Measurements from ENCODE around the gene IFNG-AS1.

Gene IFNG-AS1

GRCh38 chr12:68013181-68013580 is 23.9 kb downstream of the IFNG-AS1 start:
- no peak overlapping the region for H3K9ac ChIP-seq (ENCODE audit: low read length in 2 of 2)
- no peaks in the 10 kb centered on the region for H3K36me3 ChIP-seq (ENCODE audit: control insufficient read depth in 2 of 2, insufficient read depth in 2 of 2, low read length in 2 of 2)
- H3K27ac ChIP-seq (ENCODE audit: low read length), result no peak overlapping the region
- H3K4me3 ChIP-seq (ENCODE audit: low read length in 2 of 2), result no peak overlapping the region
- H3K9me3 ChIP-seq (ENCODE audit: control insufficient read depth in 2 of 2, low read length in 2 of 2), result no peaks in the 10 kb centered on the region
- H3K27me3 ChIP-seq (ENCODE audit: control insufficient read depth in 1 of 2, insufficient read depth in 2 of 2, low read length in 2 of 2), result no peaks in the 10 kb centered on the region
- H3K4me1 ChIP-seq (ENCODE audit: control insufficient read depth, insufficient read depth, low read length), result no peaks in the 10 kb centered on the region

- H3K4me3 ChIP-seq (ENCODE audit: low read length in 2 of 2), result no peak overlapping the region
- H3K36me3 ChIP-seq (ENCODE audit: control insufficient read depth in 2 of 2, insufficient read depth in 2 of 2, low read length in 2 of 2), result no peaks in the 10 kb centered on the region
- no peaks in the 10 kb centered on the region for H3K4me1 ChIP-seq (ENCODE audit: control insufficient read depth, insufficient read depth, low read length)
- no peak overlapping the region for H3K27ac ChIP-seq (ENCODE audit: low read length)
- H3K27me3 ChIP-seq (ENCODE audit: control insufficient read depth in 1 of 2, insufficient read depth in 2 of 2, low read length in 2 of 2), result no peaks in the 10 kb centered on the region
- H3K9me3 ChIP-seq (ENCODE audit: control insufficient read depth in 2 of 2, low read length in 2 of 2), result no peaks in the 10 kb centered on the region
- H3K9ac ChIP-seq (ENCODE audit: low read length in 2 of 2), result no peak overlapping the region
Measured at GRCh38 chr12:68016136-68016535, 26.9 kb downstream of the IFNG-AS1 start.

DNA sequence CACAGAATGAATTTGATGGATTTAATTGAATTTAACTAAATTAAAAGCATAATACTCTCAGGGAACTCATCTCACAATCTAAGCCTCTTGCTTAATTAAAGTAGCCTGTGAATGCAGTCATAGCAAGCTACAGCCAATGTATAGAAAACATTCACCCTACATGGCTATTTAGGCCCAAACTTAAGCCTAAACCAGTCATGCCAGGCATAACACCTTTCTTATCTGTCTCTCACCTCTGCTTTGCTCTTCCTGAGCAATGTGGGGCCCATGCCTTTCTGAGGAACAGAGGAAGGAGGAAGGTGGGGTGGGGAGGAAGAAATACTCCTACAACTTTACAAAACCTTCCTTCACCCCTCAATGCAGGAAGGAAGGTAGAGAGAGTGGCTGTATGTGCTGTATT is 29.1 kb downstream of the IFNG-AS1 start:
- H3K4me1 ChIP-seq (ENCODE audit: control insufficient read depth, insufficient read depth, low read length), result no peaks in the 10 kb centered on the region
- no peaks in the 10 kb centered on the region for H3K9me3 ChIP-seq (ENCODE audit: control insufficient read depth in 2 of 2, low read length in 2 of 2)
- H3K36me3 ChIP-seq (ENCODE audit: control insufficient read depth in 2 of 2, insufficient read depth in 2 of 2, low read length in 2 of 2), result no peaks in the 10 kb centered on the region
- H3K9ac ChIP-seq (ENCODE audit: low read length in 2 of 2), result no peak overlapping the region
- H3K27ac ChIP-seq (ENCODE audit: low read length), result no peak overlapping the region
- no peaks in the 10 kb centered on the region for H3K27me3 ChIP-seq (ENCODE audit: control insufficient read depth in 1 of 2, insufficient read depth in 2 of 2, low read length in 2 of 2)
- no peak overlapping the region for H3K4me3 ChIP-seq (ENCODE audit: low read length in 2 of 2)

- Histone ChIP-seq H3K9ac (ENCODE audit: low read length in 2 of 2) (no peak overlapping the region), H3K4me3 (ENCODE audit: low read length in 2 of 2) (no peak overlapping the region), H3K4me1 (ENCODE audit: control insufficient read depth, insufficient read depth, low read length) (no peaks in the 10 kb centered on the region), H3K27ac (ENCODE audit: low read length) (no peak overlapping the region), H3K36me3 (ENCODE audit: control insufficient read depth in 2 of 2, insufficient read depth in 2 of 2, low read length in 2 of 2) (no peaks in the 10 kb centered on the region), H3K27me3 (ENCODE audit: control insufficient read depth in 1 of 2, insufficient read depth in 2 of 2, low read length in 2 of 2) (no peaks in the 10 kb centered on the region), H3K9me3 (ENCODE audit: control insufficient read depth in 2 of 2, low read length in 2 of 2) (no peaks in the 10 kb centered on the region)
Measured at GRCh38 chr12:68020049-68020448, 30.8 kb downstream of the IFNG-AS1 start.

DNA sequence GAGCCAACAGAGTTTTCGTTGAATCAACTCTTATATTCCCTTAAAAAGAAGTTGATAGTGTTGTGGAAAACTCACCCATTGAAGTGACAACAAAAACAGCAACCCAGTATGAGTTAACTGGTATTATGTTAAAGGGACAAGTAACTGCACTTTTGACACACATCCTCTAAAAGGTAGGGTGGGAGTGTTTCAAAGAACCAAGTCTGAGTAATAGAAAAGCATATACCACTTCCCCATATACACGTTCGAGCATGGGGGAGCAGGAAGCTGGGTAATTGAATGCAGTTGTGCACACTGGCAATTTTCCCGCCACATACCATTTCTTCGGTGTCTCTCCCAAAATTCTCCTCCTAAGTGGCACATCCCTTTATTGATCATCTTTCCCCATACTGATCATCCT is 31.5 kb downstream of the IFNG-AS1 start:
- H3K4me1 ChIP-seq (ENCODE audit: control insufficient read depth, insufficient read depth, low read length), result no peaks in the 10 kb centered on the region
- H3K36me3 ChIP-seq (ENCODE audit: control insufficient read depth in 2 of 2, insufficient read depth in 2 of 2, low read length in 2 of 2), result no peaks in the 10 kb centered on the region
- no peak overlapping the region for H3K27ac ChIP-seq (ENCODE audit: low read length)
- no peak overlapping the region for H3K4me3 ChIP-seq (ENCODE audit: low read length in 2 of 2)
- H3K27me3 ChIP-seq (ENCODE audit: control insufficient read depth in 1 of 2, insufficient read depth in 2 of 2, low read length in 2 of 2), result no peaks in the 10 kb centered on the region
- no peaks in the 10 kb centered on the region for H3K9me3 ChIP-seq (ENCODE audit: control insufficient read depth in 2 of 2, low read length in 2 of 2)
- H3K9ac ChIP-seq (ENCODE audit: low read length in 2 of 2), result no peak overlapping the region

DNA sequence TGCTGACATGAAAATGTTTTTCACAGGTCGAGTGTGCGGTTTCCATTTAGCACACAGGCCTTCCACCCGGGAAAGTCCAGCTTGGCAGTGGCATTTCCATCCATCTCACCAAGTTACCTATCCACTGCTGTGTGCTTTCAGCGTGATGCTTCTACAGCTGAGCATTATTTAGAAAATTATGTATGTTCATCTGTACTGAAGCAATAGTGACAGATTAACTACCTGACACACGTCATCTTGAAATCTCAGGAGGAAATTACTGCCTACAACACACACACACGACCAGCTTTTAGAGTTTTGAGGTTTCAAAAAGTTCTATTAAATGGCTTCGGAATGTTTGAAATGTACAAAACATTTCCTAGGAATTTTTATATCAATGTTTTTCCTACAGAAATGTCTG is 39.4 kb downstream of the IFNG-AS1 start:
- Histone ChIP-seq H3K4me3 (ENCODE audit: low read length in 2 of 2) (no peak overlapping the region), H3K36me3 (ENCODE audit: control insufficient read depth in 2 of 2, insufficient read depth in 2 of 2, low read length in 2 of 2) (no peaks in the 10 kb centered on the region), H3K27me3 (ENCODE audit: control insufficient read depth in 1 of 2, insufficient read depth in 2 of 2, low read length in 2 of 2) (no peaks in the 10 kb centered on the region), H3K9me3 (ENCODE audit: control insufficient read depth in 2 of 2, low read length in 2 of 2) (no peaks in the 10 kb centered on the region), H3K9ac (ENCODE audit: low read length in 2 of 2) (no peak overlapping the region), H3K27ac (ENCODE audit: low read length) (no peak overlapping the region), H3K4me1 (ENCODE audit: control insufficient read depth, insufficient read depth, low read length) (no peaks in the 10 kb centered on the region)

GRCh38 chr12:68030248-68030647 is 41.0 kb downstream of the IFNG-AS1 start:
- no peak overlapping the region for H3K9ac ChIP-seq (ENCODE audit: low read length in 2 of 2)
- no peaks in the 10 kb centered on the region for H3K9me3 ChIP-seq (ENCODE audit: control insufficient read depth in 2 of 2, low read length in 2 of 2)
- H3K27ac ChIP-seq (ENCODE audit: low read length), result no peak overlapping the region
- no peaks in the 10 kb centered on the region for H3K27me3 ChIP-seq (ENCODE audit: control insufficient read depth in 1 of 2, insufficient read depth in 2 of 2, low read length in 2 of 2)
- no peak overlapping the region for H3K4me3 ChIP-seq (ENCODE audit: low read length in 2 of 2)
- H3K36me3 ChIP-seq (ENCODE audit: control insufficient read depth in 2 of 2, insufficient read depth in 2 of 2, low read length in 2 of 2), result no peaks in the 10 kb centered on the region
- no peaks in the 10 kb centered on the region for H3K4me1 ChIP-seq (ENCODE audit: control insufficient read depth, insufficient read depth, low read length)

- Histone ChIP-seq H3K27ac (ENCODE audit: low read length) (no peak overlapping the region), H3K9ac (ENCODE audit: low read length in 2 of 2) (no peak overlapping the region), H3K4me1 (ENCODE audit: control insufficient read depth, insufficient read depth, low read length) (no peaks in the 10 kb centered on the region), H3K27me3 (ENCODE audit: control insufficient read depth in 1 of 2, insufficient read depth in 2 of 2, low read length in 2 of 2) (no peaks in the 10 kb centered on the region), H3K4me3 (ENCODE audit: low read length in 2 of 2) (no peak overlapping the region), H3K36me3 (ENCODE audit: control insufficient read depth in 2 of 2, insufficient read depth in 2 of 2, low read length in 2 of 2) (no peaks in the 10 kb centered on the region), H3K9me3 (ENCODE audit: control insufficient read depth in 2 of 2, low read length in 2 of 2) (no peaks in the 10 kb centered on the region)
Measured at GRCh38 chr12:68031174-68031573, 41.9 kb downstream of the IFNG-AS1 start.

DNA sequence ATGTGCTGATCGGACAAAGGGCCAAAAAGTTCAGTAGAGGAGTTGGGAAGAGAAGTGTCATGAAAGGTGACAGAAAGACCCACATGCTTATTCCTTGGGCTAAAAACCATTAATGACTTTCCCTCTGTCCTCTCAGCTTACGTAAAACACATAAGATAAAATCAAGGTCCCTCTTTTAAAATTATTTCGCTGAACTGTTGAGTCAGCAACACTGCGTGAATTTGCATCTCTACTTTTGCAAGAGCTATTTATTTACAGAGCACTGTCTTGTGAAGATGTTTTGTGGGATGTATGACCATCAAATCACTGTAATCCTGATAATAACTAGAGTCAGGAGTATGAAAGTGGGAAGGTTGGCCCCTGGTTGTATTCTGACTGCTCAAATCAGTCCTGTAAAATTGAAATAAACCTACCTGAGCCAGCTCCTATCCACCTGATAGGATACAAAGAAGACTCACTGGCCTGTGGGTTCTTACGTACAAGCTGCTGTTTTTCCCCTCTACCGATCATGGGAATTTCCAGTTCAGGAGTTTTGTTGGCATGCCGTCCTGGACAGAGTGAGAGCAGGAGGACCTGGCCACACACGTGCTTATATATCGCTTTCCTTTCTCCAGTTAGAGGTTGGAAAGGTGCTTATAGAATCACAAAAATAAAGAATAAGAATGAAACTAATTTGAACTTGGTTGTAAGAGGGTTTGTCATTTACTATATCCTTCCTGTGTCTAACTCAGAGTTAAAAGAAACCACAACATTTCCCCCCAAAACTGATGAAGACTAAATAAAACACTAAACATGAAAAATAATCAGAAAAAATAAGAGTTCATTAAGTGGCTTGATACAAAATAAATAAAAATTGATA is 42.9 kb downstream of the IFNG-AS1 start:
- H3K9ac ChIP-seq (ENCODE audit: low read length in 2 of 2), result no peak overlapping the region
- H3K4me1 ChIP-seq (ENCODE audit: control insufficient read depth, insufficient read depth, low read length), result no peaks in the 10 kb centered on the region
- H3K36me3 ChIP-seq (ENCODE audit: control insufficient read depth in 2 of 2, insufficient read depth in 2 of 2, low read length in 2 of 2), result no peaks in the 10 kb centered on the region
- no peak overlapping the region for H3K27ac ChIP-seq (ENCODE audit: low read length)
- H3K27me3 ChIP-seq (ENCODE audit: control insufficient read depth in 1 of 2, insufficient read depth in 2 of 2, low read length in 2 of 2), result no peaks in the 10 kb centered on the region
- H3K4me3 ChIP-seq (ENCODE audit: low read length in 2 of 2), result no peak overlapping the region
- no peaks in the 10 kb centered on the region for H3K9me3 ChIP-seq (ENCODE audit: control insufficient read depth in 2 of 2, low read length in 2 of 2)

GRCh38 chr12:68034567-68034966 is 45.3 kb downstream of the IFNG-AS1 start:
- H3K4me1 ChIP-seq (ENCODE audit: control insufficient read depth, insufficient read depth, low read length), result no peaks in the 10 kb centered on the region
- H3K9me3 ChIP-seq (ENCODE audit: control insufficient read depth in 2 of 2, low read length in 2 of 2), result no peaks in the 10 kb centered on the region
- no peak overlapping the region for H3K9ac ChIP-seq (ENCODE audit: low read length in 2 of 2)
- no peaks in the 10 kb centered on the region for H3K36me3 ChIP-seq (ENCODE audit: control insufficient read depth in 2 of 2, insufficient read depth in 2 of 2, low read length in 2 of 2)
- no peaks in the 10 kb centered on the region for H3K27me3 ChIP-seq (ENCODE audit: control insufficient read depth in 1 of 2, insufficient read depth in 2 of 2, low read length in 2 of 2)
- no peak overlapping the region for H3K4me3 ChIP-seq (ENCODE audit: low read length in 2 of 2)
- H3K27ac ChIP-seq (ENCODE audit: low read length), result no peak overlapping the region

DNA sequence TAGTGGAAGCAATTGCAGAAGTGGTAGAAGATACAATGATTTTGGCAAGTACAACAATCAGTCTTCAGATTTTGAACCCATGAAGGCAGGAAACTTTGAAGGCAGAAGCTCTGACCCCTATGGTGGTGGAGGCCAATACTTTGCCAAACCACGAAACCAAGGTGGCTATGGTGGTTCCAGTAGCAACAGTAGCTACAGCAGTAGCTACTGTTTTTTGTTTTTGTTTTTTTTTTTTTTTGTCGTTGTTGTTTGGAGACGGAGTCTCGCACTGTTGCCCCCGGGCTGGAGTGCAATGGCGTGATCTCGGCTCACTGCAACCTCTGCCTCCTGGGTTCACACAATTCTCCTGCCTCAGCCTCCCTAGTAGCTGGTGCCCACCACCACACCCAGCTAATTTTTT is 47.4 kb downstream of the IFNG-AS1 start:
- Histone ChIP-seq H3K27ac (ENCODE audit: low read length) (no peak overlapping the region), H3K9ac (ENCODE audit: low read length in 2 of 2) (no peak overlapping the region), H3K9me3 (ENCODE audit: control insufficient read depth in 2 of 2, low read length in 2 of 2) (no peaks in the 10 kb centered on the region), H3K27me3 (ENCODE audit: control insufficient read depth in 1 of 2, insufficient read depth in 2 of 2, low read length in 2 of 2) (no peaks in the 10 kb centered on the region), H3K4me1 (ENCODE audit: control insufficient read depth, insufficient read depth, low read length) (no peaks in the 10 kb centered on the region), H3K36me3 (ENCODE audit: control insufficient read depth in 2 of 2, insufficient read depth in 2 of 2, low read length in 2 of 2) (no peaks in the 10 kb centered on the region), H3K4me3 (ENCODE audit: low read length in 2 of 2) (no peak overlapping the region)
